ENCODE data around the gene EPHA8.
A peak's percentile ranks its signal among the peaks of the same experiment; 100 is the strongest.

Gene EPHA8

GRCh38 chr1:22651941-22652856 is 88.9 kb downstream of the EPHA8 start:
- peak; percentile 56 for DNase-seq

- DNase-seq = peak; percentile 65
These were observed 89.6 kb downstream of the EPHA8 start, which contains the start of gene C1QB for GRCh38 chr1:22652881-22653316. Gene C1QB (plus strand): TSS chr1:22653236. CDS start chr1:22659463, 6,227 bp downstream.
